GM19099 (cell line): ENCODE measurements around the gene LRGUK.

Experiments used
- POLR2A ChIP-seq: IDR thresholded peaks from 3 replicates; pipeline ENCODE4 v1.6.1; 2011; ENCODE audit warnings: low read depth; ENCODE audit not compliant: insufficient read length; ENCODE audit errors: extremely low read depth

Gene LRGUK

GRCh38 chr7:134200970-134201369, 73.8 kb downstream of the LRGUK start:
- TF ChIP-seq POLR2A: no peak

- no peak for TF ChIP-seq POLR2A
These were observed 74.6 kb downstream of the LRGUK start for GRCh38 chr7:134201569-134202261.

- TF ChIP-seq POLR2A: no peak
These were observed 76.2 kb downstream of the LRGUK start for GRCh38 chr7:134203186-134203889.

GRCh38 chr7:134209322-134210015, 82.3 kb downstream of the LRGUK start:
- no peak for TF ChIP-seq POLR2A

- TF ChIP-seq POLR2A: no peak
These were observed 83.1 kb downstream of the LRGUK start for GRCh38 chr7:134210227-134210626.

- no peak for TF ChIP-seq POLR2A
These were observed 84.0 kb downstream of the LRGUK start for GRCh38 chr7:134210976-134211663.

GRCh38 chr7:134211817-134212216, 84.7 kb downstream of the LRGUK start:
- no peak for TF ChIP-seq POLR2A

- no peak for TF ChIP-seq POLR2A
These were observed 85.7 kb downstream of the LRGUK start for GRCh38 chr7:134212576-134213546.

- no peak for TF ChIP-seq POLR2A
These were observed 93.1 kb downstream of the LRGUK start for GRCh38 chr7:134220236-134220635.

- no peak for TF ChIP-seq POLR2A
These were observed 107.1 kb downstream of the LRGUK start for GRCh38 chr7:134234216-134234615.

- no peak for TF ChIP-seq POLR2A
These were observed 118.1 kb downstream of the LRGUK start for GRCh38 chr7:134245253-134245652.

GRCh38 chr7:134246347-134246746, 119.2 kb downstream of the LRGUK start:
- no peak for TF ChIP-seq POLR2A

- TF ChIP-seq POLR2A: no peak
These were observed 119.6 kb downstream of the LRGUK start for GRCh38 chr7:134246761-134247160.

- TF ChIP-seq POLR2A: no peak
These were observed 121.1 kb downstream of the LRGUK start for GRCh38 chr7:134248196-134248595.

GRCh38 chr7:134254311-134254710, 127.2 kb downstream of the LRGUK start:
- TF ChIP-seq POLR2A: no peak

GRCh38 chr7:134255814-134256213, 128.7 kb downstream of the LRGUK start:
- no peak for TF ChIP-seq POLR2A
